Measurements from ENCODE around the gene PPP2R3A.
A peak's percentile ranks its signal among the peaks of the same experiment; 100 is the strongest.

PPP2R3A gene

GRCh38 chr3:135997554-135998320 is 32.2 kb downstream of the PPP2R3A start:
- TF ChIP-seq CTCF (conservative IDR thresholded peaks at IDR 0.05) (no peak), ZFX (IDR thresholded peaks at IDR 0.05) (no peak)
- no peak overlapping the region for H3K27ac ChIP-seq

GRCh38 chr3:136008221-136008620 is 42.7 kb downstream of the PPP2R3A start:
- TF ChIP-seq CTCF (conservative IDR thresholded peaks at IDR 0.05): no peak
- TF ChIP-seq ZFX (IDR thresholded peaks at IDR 0.05): no peak
- H3K27ac ChIP-seq: no peak overlapping the region

GRCh38 chr3:136008732-136009470 is 43.4 kb downstream of the PPP2R3A start:
- TF ChIP-seq CTCF (conservative IDR thresholded peaks at IDR 0.05) (no peak), ZFX (IDR thresholded peaks at IDR 0.05) (no peak)

GRCh38 chr3:136018876-136019275 is 53.3 kb downstream of the PPP2R3A start:
- TF ChIP-seq ZFX (IDR thresholded peaks at IDR 0.05) (no peak), CTCF (conservative IDR thresholded peaks at IDR 0.05) (no peak)
- H3K27ac ChIP-seq: no peak overlapping the region

More at GRCh38 chr3:136008732-136009470, 43.4 kb downstream of the PPP2R3A start:
- no peak overlapping the region for H3K27ac ChIP-seq

GRCh38 chr3:136021803-136022202 is 56.3 kb downstream of the PPP2R3A start:
- TF ChIP-seq CTCF (conservative IDR thresholded peaks at IDR 0.05) (no peak), ZFX (IDR thresholded peaks at IDR 0.05) (no peak)
- H3K27ac ChIP-seq: no peak overlapping the region

- TF ChIP-seq CTCF (conservative IDR thresholded peaks at IDR 0.05) (no peak), ZFX (IDR thresholded peaks at IDR 0.05) (no peak)
- peak overlapping the region; percentile 39; the same call in 1 of the 2 replicates for H3K27ac ChIP-seq
Observed at GRCh38 chr3:136022529-136023263, 57.2 kb downstream of the PPP2R3A start.

Measured in C4-2B (cell line).